H9 (cell line): ENCODE results near the gene SIPA1L3. TPM values are rescaled to one million over a fixed set of nuclear protein-coding genes. Genes with fewer than 3 reads are reported as not detected.
"Not testable (repeated sequence)": the region's sequence is repeated elsewhere in the genome, so short reads cannot be mapped to it uniquely, and the experiment has no call there.

ENCODE experiments used
- DNase-seq: peaks from one replicate; pipeline ENCODE4 v3.0.0-alpha.2; 2017
- H2AFZ ChIP-seq: one replicate; pipeline ENCODE4 v1.6.1; 2013; ENCODE audit warnings: mild to moderate bottlenecking, low read length, control low read depth, moderate library complexity
- H2AK5ac ChIP-seq: 2 replicates; pipeline ENCODE4 v1.6.1; 2013; ENCODE audit warnings: low read length, control low read depth, mixed read lengths; ENCODE audit not compliant: insufficient read length
- H2BK120ac ChIP-seq: one replicate; pipeline ENCODE4 v1.6.1; 2013; ENCODE audit warnings: low read depth, mild to moderate bottlenecking, low read length, control low read depth, inconsistent platforms; ENCODE audit not compliant: poor library complexity, severe bottlenecking
- H2BK12ac ChIP-seq: 2 replicates; pipeline ENCODE4 v1.6.1; 2013; ENCODE audit warnings: low read length, control low read depth, mixed read lengths, low read depth; ENCODE audit not compliant: insufficient read length
- H2BK15ac ChIP-seq: 2 replicates; pipeline ENCODE4 v1.6.1; 2013; ENCODE audit warnings: low read depth, low read length, control low read depth
- H2BK20ac ChIP-seq: one replicate; pipeline ENCODE4 v1.6.1; 2013; ENCODE audit warnings: low read depth, mild to moderate bottlenecking, low read length, control low read depth, inconsistent platforms; ENCODE audit not compliant: poor library complexity, severe bottlenecking
- H2BK5ac ChIP-seq: 2 replicates; pipeline ENCODE4 v1.6.1; 2013; ENCODE audit warnings: low read length, control low read depth, mixed read lengths; ENCODE audit not compliant: insufficient read length
- H3K14ac ChIP-seq: 2 replicates; pipeline ENCODE4 v1.6.1; 2013; ENCODE audit warnings: low read length, control low read depth; ENCODE audit not compliant: insufficient read depth
- H3K18ac ChIP-seq: 2 replicates; pipeline ENCODE4 v1.6.1; 2013; ENCODE audit warnings: low read depth, mild to moderate bottlenecking, mixed read lengths, low read length, control low read depth; ENCODE audit not compliant: insufficient read length
- H3K23ac ChIP-seq: 2 replicates; pipeline ENCODE4 v1.6.1; 2013; ENCODE audit warnings: low read length, control low read depth, mixed read lengths, low read depth; ENCODE audit not compliant: insufficient read length
- H3K23me2 ChIP-seq: 2 replicates; pipeline ENCODE4 v1.6.1; 2013; ENCODE audit warnings: low read depth, mild to moderate bottlenecking, mixed read lengths, low read length, control low read depth; ENCODE audit not compliant: insufficient read length, poor library complexity, severe bottlenecking
- H3K27ac ChIP-seq: 2 replicates; pipeline ENCODE4 v1.5.1; 2013; ENCODE audit warnings: low read length, control low read depth, mixed read lengths, low read depth; ENCODE audit not compliant: insufficient read length
- H3K27me3 ChIP-seq: 2 replicates; pipeline ENCODE4 v1.6.1; 2013; ENCODE audit warnings: low read length, control low read depth, inconsistent platforms; ENCODE audit not compliant: insufficient read depth
- H3K4ac ChIP-seq: 2 replicates; pipeline ENCODE4 v1.6.1; 2013; ENCODE audit warnings: low read depth, mild to moderate bottlenecking, control low read depth, inconsistent platforms, low read length, moderate library complexity
- H3K4me1 ChIP-seq: 2 replicates; pipeline ENCODE4 v1.6.1; 2013; ENCODE audit warnings: low read length, control low read depth, inconsistent platforms; ENCODE audit not compliant: insufficient read depth
- H3K4me2 ChIP-seq: 2 replicates; pipeline ENCODE4 v1.6.1; 2013; ENCODE audit warnings: low read length, control low read depth, mixed read lengths; ENCODE audit not compliant: insufficient read length, insufficient read depth
- H3K56ac ChIP-seq: 2 replicates; pipeline ENCODE4 v1.6.1; 2013; ENCODE audit warnings: low read depth, mild to moderate bottlenecking, mixed read lengths, low read length, control low read depth; ENCODE audit not compliant: insufficient read length
- H3K79me1 ChIP-seq: 2 replicates; pipeline ENCODE4 v1.6.1; 2013; ENCODE audit warnings: low read depth, mild to moderate bottlenecking, moderate library complexity, low read length, control low read depth, inconsistent platforms; ENCODE audit not compliant: insufficient read depth, poor library complexity, severe bottlenecking
- H3K79me2 ChIP-seq: 2 replicates; pipeline ENCODE4 v1.6.1; 2013; ENCODE audit warnings: low read length, control low read depth, inconsistent platforms; ENCODE audit not compliant: insufficient read depth
- H3K9ac ChIP-seq: 2 replicates; pipeline ENCODE4 v1.6.1; 2013; ENCODE audit warnings: low read length, control low read depth, mixed read lengths; ENCODE audit not compliant: insufficient read length; ENCODE audit errors: extremely low read depth
- H3K9me3 ChIP-seq: one replicate; pipeline ENCODE4 v1.6.1; 2013; ENCODE audit warnings: low read depth, low read length, inconsistent platforms; ENCODE audit not compliant: control insufficient read depth
- H3T11ph ChIP-seq: one replicate; pipeline ENCODE4 v1.6.1; 2013; ENCODE audit warnings: mild to moderate bottlenecking, low read length, control low read depth, inconsistent platforms
- H4K20me1 ChIP-seq: one replicate; pipeline ENCODE4 v1.6.1; 2013; ENCODE audit not compliant: control insufficient read depth, insufficient read length, insufficient read depth
- H4K5ac ChIP-seq: 2 replicates; pipeline ENCODE4 v1.6.1; 2013; ENCODE audit warnings: low read depth, mild to moderate bottlenecking, mixed read lengths, low read length, control low read depth; ENCODE audit not compliant: insufficient read length
- H4K8ac ChIP-seq: replicated peaks from 2 replicates; pipeline ENCODE4 v1.6.1; 2013; ENCODE audit warnings: low read length, control low read depth, mixed read lengths, low read depth; ENCODE audit not compliant: insufficient read length
- H4K91ac ChIP-seq: 2 replicates; pipeline ENCODE4 v1.6.1; 2013; ENCODE audit warnings: low read depth, mild to moderate bottlenecking, moderate library complexity, mixed read lengths, low read length, control low read depth; ENCODE audit not compliant: insufficient read length
- H3K27ac Mint-ChIP-seq, 3 experiments: 2 replicates in 2 of 3; 3 replicates in 1 of 3; pipeline ENCODE4 v1.8.0; 2020 to 2021; ENCODE audit warnings: mixed read lengths in 3 of 3, mild to moderate bottlenecking in 1 of 3, moderate library complexity in 1 of 3
- H3K27me3 Mint-ChIP-seq: 2 replicates; pipeline ENCODE4 v1.8.0; 2021; ENCODE audit warnings: low read depth, mild to moderate bottlenecking, moderate library complexity, mixed read lengths
- H3K36me3 Mint-ChIP-seq, 3 experiments: 2 replicates in 2 of 3; 3 replicates in 1 of 3; pipeline ENCODE4 v1.8.0; 2020 to 2021; ENCODE audit warnings: low read depth in 3 of 3, mixed read lengths in 3 of 3; ENCODE audit not compliant: insufficient read depth in 1 of 3
- H3K4me1 Mint-ChIP-seq, 2 experiments: 2 replicates each; pipeline ENCODE4 v1.8.0; 2020; ENCODE audit warnings: mixed read lengths in 2 of 2
- H3K4me3 Mint-ChIP-seq, 2 experiments: 2 replicates in 1 of 2; 3 replicates in 1 of 2; pipeline ENCODE4 v1.8.0; 2020 to 2021; ENCODE audit warnings: mild to moderate bottlenecking in 2 of 2, mixed read lengths in 2 of 2, moderate library complexity in 1 of 2
- H3K9me3 Mint-ChIP-seq, 2 experiments: 2 replicates in 1 of 2; 3 replicates in 1 of 2; pipeline ENCODE4 v1.8.0; 2020; ENCODE audit warnings: mild to moderate bottlenecking in 2 of 2, mixed read lengths in 2 of 2, moderate library complexity in 1 of 2
- CTCF ChIP-seq: fragments of 200-600 bp; sonication (generic); conservative IDR thresholded peaks from 3 replicates; pipeline ENCODE4 v1.8.0; 2021; ENCODE audit warnings: antibody characterized with exemption, mild to moderate bottlenecking
- WGBS: extraction: QIAGEN DNeasy Blood & Tissue Kit; methylation state at CpG from one replicate; pipeline ENCODE4 v1.1.7; 2013; ENCODE audit warnings: missing lambda C conversion rate, low lambda C conversion rate, mixed read lengths; ENCODE audit not compliant: insufficient read length; ENCODE audit errors: extremely low coverage; 5-methylcytosine and 5-hydroxymethylcytosine counted together
- total RNA-seq: library from RNA; stranded (reverse); gene quantifications from 2 replicates; pipeline ENCODE4 v1.2.1, GENCODE V29; 2021

SIPA1L3 gene
- total RNA-seq, 1 experiment from 2014 or later, result 40.1 TPM

- H3K9me3 ChIP-seq, result no peaks in the 10 kb centered on the region
- no peak overlapping the region for H4K5ac ChIP-seq
- H3K14ac ChIP-seq, result no peak overlapping the region
- no peak overlapping the region for H3K4me2 ChIP-seq
- TF ChIP-seq CTCF, result no peak
- no peaks in the 10 kb centered on the region for H3K27me3 ChIP-seq
- peaks cover 0 to 7% (median 5%) of the 10 kb centered on the region in 3 experiments; a peak in 5 of 7 replicates for H3K36me3 Mint-ChIP-seq
- H2BK5ac ChIP-seq, result no peak overlapping the region
- no peaks in the 10 kb centered on the region for H4K20me1 ChIP-seq
- no peak overlapping the region for H4K91ac ChIP-seq
- no peak overlapping the region for H4K8ac ChIP-seq
- no peaks in the 10 kb centered on the region for H3K4me1 ChIP-seq
- no peak overlapping the region for H3K9ac ChIP-seq
- no peak overlapping the region for H3T11ph ChIP-seq
- H3K23ac ChIP-seq, result no peak overlapping the region
- no peaks in the 10 kb centered on the region for H3K23me2 ChIP-seq
- H3K79me2 ChIP-seq, result no peaks in the 10 kb centered on the region
- H2BK12ac ChIP-seq, result no peak overlapping the region
- no peak overlapping the region for H3K4ac ChIP-seq
- H3K27me3 Mint-ChIP-seq, result no peaks in the 10 kb centered on the region
- H3K79me1 ChIP-seq, result no peaks in the 10 kb centered on the region
- no peak overlapping the region for H2AFZ ChIP-seq
- no peak overlapping the region for H3K4me3 Mint-ChIP-seq
- no peak overlapping the region for H3K18ac ChIP-seq
- peak overlapping the region; percentile 0 to 87 (median 22) for H3K27ac Mint-ChIP-seq
- peaks cover 10 to 14% of the 10 kb centered on the region in 2 experiments for H3K4me1 Mint-ChIP-seq
- H2BK15ac ChIP-seq, result no peak overlapping the region
- no peaks in the 10 kb centered on the region for H3K9me3 Mint-ChIP-seq
- no peak overlapping the region for H2BK120ac ChIP-seq
- no peak overlapping the region for H2BK20ac ChIP-seq
- no peak for DNase-seq
- H3K27ac ChIP-seq, result no peak overlapping the region
- WGBS, result no CpG with 5 or more reads among the region's 3 CpGs
- no peak overlapping the region for H2AK5ac ChIP-seq
- no peak overlapping the region for H3K56ac ChIP-seq
Measured at GRCh38 chr19:38070573-38070972, 163.6 kb downstream of the SIPA1L3 start.

GRCh38 chr19:38071054-38071453 is 164.0 kb downstream of the SIPA1L3 start:
- Mint-ChIP-seq H3K4me1 (peaks cover 10 to 14% of the 10 kb centered on the region in 2 experiments), H3K27ac (peak overlapping the region in 1 of 3 experiments; percentile 23; a peak in 2 of 7 replicates)
- not testable (repeated sequence) for H2BK5ac ChIP-seq, H3K4ac ChIP-seq, H4K20me1 ChIP-seq, H3K56ac ChIP-seq, H3K4me3 Mint-ChIP-seq, H3K9me3 Mint-ChIP-seq, H3K9ac ChIP-seq, H2BK12ac ChIP-seq, H4K5ac ChIP-seq, H3K36me3 Mint-ChIP-seq, H4K8ac ChIP-seq, H3K27ac ChIP-seq, H3K27me3 Mint-ChIP-seq, H3T11ph ChIP-seq, H4K91ac ChIP-seq, H2AK5ac ChIP-seq, H3K18ac ChIP-seq, H3K79me2 ChIP-seq, H3K4me2 ChIP-seq, H3K23me2 ChIP-seq, H3K14ac ChIP-seq, H3K23ac ChIP-seq, H3K9me3 ChIP-seq, H2BK15ac ChIP-seq, H2BK20ac ChIP-seq, H3K4me1 ChIP-seq, H3K27me3 ChIP-seq, H2AFZ ChIP-seq, DNase-seq, H3K79me1 ChIP-seq, H2BK120ac ChIP-seq
- no CpG with 5 or more reads among the region's 6 CpGs for WGBS
